Glutamatergic neuron (in vitro differentiated cells): Measurements from ENCODE around the gene SEMG1. TPM values are rescaled to one million over a fixed set of nuclear protein-coding genes. Genes with fewer than 3 reads are reported as not detected.

Source experiments
- DNase-seq: peaks from one replicate; pipeline ENCODE4 v3.0.0; 2022
- H3K27ac Mint-ChIP-seq: one replicate; pipeline ENCODE4 v1.8.0; 2020; ENCODE audit warnings: mild to moderate bottlenecking, mixed read lengths, inconsistent platforms; ENCODE audit not compliant: unreplicated experiment
- H3K27me3 Mint-ChIP-seq: one replicate; pipeline ENCODE4 v1.8.0; 2020; ENCODE audit warnings: mild to moderate bottlenecking, moderate library complexity, mixed read lengths, inconsistent platforms; ENCODE audit not compliant: unreplicated experiment
- H3K36me3 Mint-ChIP-seq: one replicate; pipeline ENCODE4 v1.8.0; 2020; ENCODE audit warnings: mild to moderate bottlenecking, mixed read lengths, inconsistent platforms; ENCODE audit not compliant: unreplicated experiment
- H3K4me1 Mint-ChIP-seq: one replicate; pipeline ENCODE4 v1.8.0; 2020; ENCODE audit warnings: mild to moderate bottlenecking, low read depth, mixed read lengths, inconsistent platforms; ENCODE audit not compliant: unreplicated experiment
- H3K4me3 Mint-ChIP-seq: one replicate; pipeline ENCODE4 v1.8.0; 2020; ENCODE audit warnings: mild to moderate bottlenecking, mixed read lengths, inconsistent platforms; ENCODE audit not compliant: unreplicated experiment
- H3K9me3 Mint-ChIP-seq: one replicate; pipeline ENCODE4 v1.8.0; 2020; ENCODE audit warnings: mild to moderate bottlenecking, moderate library complexity, mixed read lengths, inconsistent platforms; ENCODE audit not compliant: unreplicated experiment
- total RNA-seq: library from RNA; stranded (reverse); fragmentation: NEBNext Ultra II Directional; extraction: Animal tissue kit (Norgen Biotek cat#: 25700); gene quantifications from one replicate; pipeline ENCODE4 v1.2.1, GENCODE V29; 2021; ENCODE audit not compliant: unreplicated experiment
- TF ChIP-seq, protein P1 (sequence below): fragments of 200-600 bp; sonication (generic); IDR thresholded peaks from one replicate; pipeline ENCODE4 v1.5.0; 2021; ENCODE audit not compliant: partially characterized antibody, unreplicated experiment

The SEMG1 gene
- total RNA-seq, 1 donor from 2014 or later, result not detected

- Mint-ChIP-seq H3K27ac (no peak overlapping the region), H3K4me1 (no peaks in the 10 kb centered on the region)
- DNase-seq, result no peak
Measured at GRCh38 chr20:45257711-45258110, 50.9 kb downstream of the SEMG1 start.

DNA sequence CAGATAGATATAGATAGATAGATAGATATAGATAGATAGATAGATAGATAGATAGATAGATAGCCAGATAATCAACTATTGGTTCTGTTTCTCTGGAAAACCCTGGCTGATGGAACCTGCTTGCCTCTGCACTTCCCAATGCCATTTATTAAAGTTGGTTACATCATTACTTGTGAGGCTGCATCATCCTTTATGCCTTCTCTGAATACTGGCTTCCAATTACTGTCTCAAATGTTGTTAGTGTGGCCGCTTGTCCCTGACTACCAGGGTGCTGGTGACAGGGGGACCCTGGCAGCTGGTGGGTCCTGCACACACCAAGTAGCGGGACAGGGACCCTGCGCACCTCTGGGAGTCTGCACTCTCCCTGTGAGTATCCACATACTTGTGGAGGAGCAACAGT lies 51.4 kb downstream of the SEMG1 start:
- TF ChIP-seq, protein P1, sequence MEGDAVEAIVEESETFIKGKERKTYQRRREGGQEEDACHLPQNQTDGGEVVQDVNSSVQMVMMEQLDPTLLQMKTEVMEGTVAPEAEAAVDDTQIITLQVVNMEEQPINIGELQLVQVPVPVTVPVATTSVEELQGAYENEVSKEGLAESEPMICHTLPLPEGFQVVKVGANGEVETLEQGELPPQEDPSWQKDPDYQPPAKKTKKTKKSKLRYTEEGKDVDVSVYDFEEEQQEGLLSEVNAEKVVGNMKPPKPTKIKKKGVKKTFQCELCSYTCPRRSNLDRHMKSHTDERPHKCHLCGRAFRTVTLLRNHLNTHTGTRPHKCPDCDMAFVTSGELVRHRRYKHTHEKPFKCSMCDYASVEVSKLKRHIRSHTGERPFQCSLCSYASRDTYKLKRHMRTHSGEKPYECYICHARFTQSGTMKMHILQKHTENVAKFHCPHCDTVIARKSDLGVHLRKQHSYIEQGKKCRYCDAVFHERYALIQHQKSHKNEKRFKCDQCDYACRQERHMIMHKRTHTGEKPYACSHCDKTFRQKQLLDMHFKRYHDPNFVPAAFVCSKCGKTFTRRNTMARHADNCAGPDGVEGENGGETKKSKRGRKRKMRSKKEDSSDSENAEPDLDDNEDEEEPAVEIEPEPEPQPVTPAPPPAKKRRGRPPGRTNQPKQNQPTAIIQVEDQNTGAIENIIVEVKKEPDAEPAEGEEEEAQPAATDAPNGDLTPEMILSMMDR, result no peak
- Mint-ChIP-seq H3K27ac (no peak overlapping the region), H3K4me1 (no peaks in the 10 kb centered on the region), H3K4me3 (no peak overlapping the region), H3K36me3 (no peaks in the 10 kb centered on the region), H3K27me3 (no peaks in the 10 kb centered on the region), H3K9me3 (no peaks in the 10 kb centered on the region)
- no peak for DNase-seq

More at GRCh38 chr20:45257711-45258110, 50.9 kb downstream of the SEMG1 start:
- H3K27me3 Mint-ChIP-seq, result no peaks in the 10 kb centered on the region
- H3K36me3 Mint-ChIP-seq, result no peaks in the 10 kb centered on the region
- no peak overlapping the region for H3K4me3 Mint-ChIP-seq
- H3K9me3 Mint-ChIP-seq, result no peaks in the 10 kb centered on the region
- TF ChIP-seq, protein P1, result no peak

GRCh38 chr20:45258664-45259063 lies 51.8 kb downstream of the SEMG1 start:
- no peaks in the 10 kb centered on the region for H3K4me1 Mint-ChIP-seq
- H3K27ac Mint-ChIP-seq, result no peak overlapping the region
- H3K9me3 Mint-ChIP-seq, result no peaks in the 10 kb centered on the region
- no peaks in the 10 kb centered on the region for H3K36me3 Mint-ChIP-seq
- no peak overlapping the region for H3K4me3 Mint-ChIP-seq
- no peak for DNase-seq
- TF ChIP-seq, protein P1, result no peak
- no peaks in the 10 kb centered on the region for H3K27me3 Mint-ChIP-seq

Other genes starting within 250 kb of the SEMG1 start
- gene TOMM34, start 246.6 kb upstream of the SEMG1 start, total RNA-seq, result 10.8 TPM
- 32.6 TPM for gene STK4, start 240.5 kb upstream of the SEMG1 start, total RNA-seq
- not detected for gene KCNS1, start 105.9 kb upstream of the SEMG1 start, total RNA-seq
- gene WFDC5, start 91.9 kb upstream of the SEMG1 start, total RNA-seq, result not detected
- not detected for gene WFDC12, start 82.6 kb upstream of the SEMG1 start, total RNA-seq
- gene PI3, start 32.1 kb upstream of the SEMG1 start, total RNA-seq, result not detected
- not detected for gene SEMG2, start 14.3 kb downstream of the SEMG1 start, total RNA-seq
- gene SLPI, start 47.5 kb downstream of the SEMG1 start, total RNA-seq, result not detected
- not detected for gene RBPJL, start 99.8 kb downstream of the SEMG1 start, total RNA-seq
- not detected for gene MATN4, start 101.3 kb downstream of the SEMG1 start, total RNA-seq
- gene SDC4, start 141.4 kb downstream of the SEMG1 start, total RNA-seq, result 0.61 TPM
- gene SYS1, start 156.1 kb downstream of the SEMG1 start, total RNA-seq, result 17.7 TPM
- gene TP53TG5, start 171.3 kb downstream of the SEMG1 start, total RNA-seq, result not detected
- gene DBNDD2, start 201.3 kb downstream of the SEMG1 start, total RNA-seq, result 4.1 TPM
- gene PIGT, start 209.1 kb downstream of the SEMG1 start, total RNA-seq, result 55.5 TPM